HepG2 (cell line): ENCODE results near the gene IL15RA. TPM values are rescaled to one million over a fixed set of nuclear protein-coding genes. Genes with fewer than 3 reads are reported as not detected.

Experiments
- ATAC-seq: fragments of 200-7000 bp; cut with Tn5 transposase; 3 replicates; pipeline ENCODE4 v1.9.1; 2020; ENCODE audit warnings: mild to moderate bottlenecking, moderate library complexity
- BruUV-seq: library from RNA; stranded (reverse); fragments of 400-500 nt; replicated peaks from 2 replicates; lab custom pipeline; 2021; lab: Mats Ljungman, UMichigan
- CTCF ChIA-PET: fragments of 300-600 bp; formaldehyde crosslinking; extraction: SDS; loops from one replicate; lab custom pipeline; 2021; ENCODE audit warnings: low total read pairs, inconsistent platforms, low intra/inter-chr PET ratio; lab: Yijun Ruan, JAX
- POLR2A ChIA-PET: fragments of 350-600 bp; sonication (Branson Sonifier 250); formaldehyde crosslinking; loops from one replicate; lab custom pipeline; 2020; ENCODE audit warnings: antibody characterized with exemption, inconsistent platforms; lab: Yijun Ruan, JAX
- DNase-seq: peaks from one replicate; pipeline ENCODE4 v3.0.0-alpha.2; 2015; ENCODE audit warnings: low spot score
- FAIRE-seq: peaks from 3 replicates; lab custom pipeline; 2011; peaks lifted over from hg19 to GRCh38; lab: Jason Lieb, UNC
- H2AFZ ChIP-seq: one replicate; pipeline ENCODE4 v1.6.1; 2011; ENCODE audit warnings: low read length, inconsistent platforms
- H3K27ac ChIP-seq: fragments of 300-600 bp; 3 replicates; pipeline ENCODE4 v1.8.0; 2011; ENCODE audit warnings: mixed run types, mild to moderate bottlenecking, mixed read lengths, low read length, inconsistent platforms; ENCODE audit not compliant: insufficient read depth; ENCODE audit errors: extremely low read length
- H3K27me3 ChIP-seq, 2 experiments: fragments of 200-600 bp in 1 of 2; 2 replicates in 1 of 2; 3 replicates in 1 of 2; pipeline versions ENCODE4 v1.6.0 to v1.8.0; 2011; ENCODE audit warnings: low read length in 2 of 2, mild to moderate bottlenecking in 2 of 2, moderate library complexity in 2 of 2, inconsistent platforms in 1 of 2; ENCODE audit not compliant: insufficient read depth in 2 of 2, control insufficient read depth in 1 of 2
- H3K36me3 ChIP-seq, 2 experiments: fragments of 200-600 bp in 1 of 2; replicated peaks in 1 of 2; 2 replicates in 1 of 2; 3 replicates in 1 of 2; pipeline versions ENCODE4 v1.5.1 to v1.8.0; 2011; ENCODE audit warnings: low read length in 2 of 2, inconsistent platforms in 1 of 2; ENCODE audit not compliant: insufficient read depth in 2 of 2, control insufficient read depth in 1 of 2
- H3K4me1 ChIP-seq: 2 replicates; pipeline ENCODE4 v1.5.1; 2012; ENCODE audit warnings: low read length, inconsistent platforms; ENCODE audit not compliant: insufficient read depth
- H3K4me2 ChIP-seq: 2 replicates; pipeline ENCODE4 v1.6.0; 2011; ENCODE audit warnings: low read depth, low read length, inconsistent platforms
- H3K4me3 ChIP-seq, 3 experiments: fragments of 200-600 bp in 1 of 3; sonication (generic), shearing (Covaris generic) in 1 of 3; replicated peaks in 1 of 3; 2 replicates each; pipeline ENCODE4 v1.5.1; 2011 to 2016; ENCODE audit warnings: low read length in 3 of 3, inconsistent platforms in 2 of 3, low read depth in 2 of 3, mild to moderate bottlenecking in 2 of 3, control low read depth in 1 of 3, mixed read lengths in 1 of 3; ENCODE audit not compliant: insufficient read depth in 1 of 3
- H3K79me2 ChIP-seq: one replicate; pipeline ENCODE4 v1.6.1; 2011; ENCODE audit warnings: low read length, inconsistent platforms; ENCODE audit not compliant: insufficient read depth
- H3K9ac ChIP-seq: 2 replicates; pipeline ENCODE4 v1.6.0; 2011; ENCODE audit warnings: mild to moderate bottlenecking, low read depth, low read length, inconsistent platforms; ENCODE audit not compliant: insufficient read depth
- H3K9me3 ChIP-seq: 2 replicates; pipeline ENCODE4 v1.5.1; 2012; ENCODE audit warnings: mild to moderate bottlenecking, low read length
- H4K20me1 ChIP-seq: 2 replicates; pipeline ENCODE4 v1.6.0; 2011; ENCODE audit warnings: inconsistent platforms, mild to moderate bottlenecking, low read length, moderate library complexity; ENCODE audit not compliant: insufficient read depth
- KMT2A ChIP-seq: sonication (generic); formaldehyde crosslinking; IDR thresholded peaks from 2 replicates; pipeline ENCODE4 v1.4.0; 2020; ENCODE audit warnings: missing genetic modification reagents
- NPAS2 ChIP-seq: sonication (generic); formaldehyde crosslinking; IDR thresholded peaks from 2 replicates; pipeline ENCODE4 v1.8.0; 2022; ENCODE audit warnings: mild to moderate bottlenecking, missing genetic modification reagents, borderline replicate concordance
- NR1H2 ChIP-seq: sonication (generic); formaldehyde crosslinking; IDR thresholded peaks from 2 replicates; pipeline ENCODE4 v1.8.1; 2022; ENCODE audit warnings: low read depth, missing genetic modification reagents, borderline replicate concordance
- RBM22 ChIP-seq: fragments of 200-400 bp; formaldehyde crosslinking; optimal IDR thresholded peaks from 2 replicates; pipeline ENCODE3; 2017; ENCODE audit warnings: mild to moderate bottlenecking, low read length, moderate library complexity
- SNAI1 ChIP-seq: sonication (generic); formaldehyde crosslinking; IDR thresholded peaks from 2 replicates; pipeline ENCODE4 v1.5.0; 2020; ENCODE audit warnings: mild to moderate bottlenecking, missing genetic modification reagents, borderline replicate concordance
- ZIK1 ChIP-seq: sonication (generic); formaldehyde crosslinking; IDR thresholded peaks from 2 replicates; pipeline ENCODE4 v1.5.0; 2020; ENCODE audit warnings: mild to moderate bottlenecking, low read depth, missing genetic modification reagents, borderline replicate concordance
- ZMYM4 ChIP-seq: sonication (generic); formaldehyde crosslinking; IDR thresholded peaks from 2 replicates; pipeline ENCODE4 v1.8.1; 2023; ENCODE audit warnings: mild to moderate bottlenecking, missing genetic modification reagents
- ZNF460 ChIP-seq: sonication (generic); formaldehyde crosslinking; IDR thresholded peaks from 2 replicates; pipeline ENCODE4 v1.5.1; 2020; ENCODE audit warnings: missing genetic modification reagents, mild to moderate bottlenecking, borderline replicate concordance
- whole genome bisulfite sequencing: methylation state at CpG from one replicate; pipeline ENCODE4 v1.1.6; 2017; ENCODE audit warnings: low lambda C conversion rate; 5-methylcytosine and 5-hydroxymethylcytosine counted together
- in situ Hi-C: cut with HindIII; loops from 2 replicates; pipeline ENCODE4 v1.10.0; 2017; ENCODE audit warnings: low pct_unique_long_range_greater_than_20kb; ENCODE audit not compliant: extremely low pct_ligation_motif_present
- intact Hi-C: fragments of 100-400 bp; cut with micrococcal nuclease; formaldehyde crosslinking; loops from one replicate; pipeline ENCODE4 v1.10.0; 2022; ENCODE audit not compliant: unreplicated experiment
- polyA plus RNA-seq, 8 experiments: library from polyadenylated mRNA; depleted of rRNA in 3 of 8; stranded (reverse) in 7 of 8; unstranded in 1 of 8; fragments of >200 nt; fragmentation: Illumina TruSeq in 4 of 8; extraction: Trizol in 4 of 8; gene quantifications; 2 replicates each; pipeline versions ENCODE4 v1.2.1 to v1.2.3, GENCODE V29; 2011 to 2016; ENCODE audit warnings: low read depth in 4 of 8, missing spikeins in 1 of 8, mixed read lengths in 1 of 8; ENCODE audit not compliant: insufficient read depth in 1 of 8
- total RNA-seq, 5 experiments: library from RNA; depleted of rRNA; stranded (reverse); fragments of >200 nt; fragmentation: Illumina TruSeq; extraction: Trizol; gene quantifications; 2 replicates each; pipeline ENCODE4 v1.2.3, GENCODE V29; 2016; ENCODE audit warnings: low read depth in 1 of 5
- TF ChIP-seq, protein P1 (sequence below), 2 experiments: sonication (generic) in 1 of 2; formaldehyde crosslinking in 1 of 2; IDR thresholded peaks; 2 replicates each; pipeline versions ENCODE4 v1.5.1 to v1.6.1; 2011 to 2020; ENCODE audit warnings: borderline replicate concordance in 1 of 2, low read depth in 1 of 2, low read length in 1 of 2, mild to moderate bottlenecking in 1 of 2, missing genetic modification reagents in 1 of 2, moderate library complexity in 1 of 2
- TF ChIP-seq, protein P2 (sequence below): sonication (generic); formaldehyde crosslinking; conservative IDR thresholded peaks from 2 replicates; pipeline ENCODE4 v1.8.1; 2023; ENCODE audit warnings: missing genetic modification reagents
- TF ChIP-seq, protein P3 (sequence below): IDR thresholded peaks from 2 replicates; pipeline ENCODE4 v1.4.0; 2020; ENCODE audit warnings: mild to moderate bottlenecking, missing genetic modification reagents
- TF ChIP-seq, protein P4 (sequence below): sonication (generic); formaldehyde crosslinking; IDR thresholded peaks from 2 replicates; pipeline ENCODE4 v1.5.0; 2020; ENCODE audit warnings: mild to moderate bottlenecking, missing genetic modification reagents

IL15RA gene
- total and polyA plus RNA-seq, 2 of the 13 experiments (the other 11 are each of a cell fraction or from before 2014, with no cell fraction given): 0.53 to 0.77 TPM

DNA sequence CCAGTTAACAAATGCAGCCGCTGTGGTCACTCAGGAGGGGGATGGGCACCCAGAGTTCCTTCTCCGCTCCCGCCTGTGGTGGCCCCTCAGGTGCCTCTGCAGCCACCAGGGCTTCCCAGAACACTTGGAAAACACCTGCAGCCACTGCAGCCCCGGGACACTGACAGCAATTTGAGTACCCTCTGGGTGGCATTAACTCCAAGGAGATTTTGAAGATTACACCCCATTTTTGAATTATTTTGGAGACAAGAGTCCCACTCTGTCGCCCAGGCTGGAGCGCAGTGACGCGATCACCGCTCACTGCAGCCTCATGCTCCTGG, 32.2 kb downstream of the IL15RA start:
- H3K4me3 ChIP-seq: peak overlapping the region in 1 of 3 experiments; percentile 42; a peak in 1 of 6 replicates
- 75% methylated on average over 9 of the region's 9 CpGs for WGBS
- no peak for DNase-seq
- in situ Hi-C loops (no loop called here), intact Hi-C loops (loop anchor here (5.0 to 10.0 kb wide), 2 partner anchors 67 to 140 kb away; partner anchors contain the start of gene RBM17)
- no peaks in the 10 kb centered on the region for H4K20me1 ChIP-seq
- no peaks in the 10 kb centered on the region for H3K36me3 ChIP-seq
- FAIRE-seq: no peak
- peaks cover 39% of the 10 kb centered on the region for H3K4me1 ChIP-seq
- no peak overlapping the region for H3K27ac ChIP-seq
- no peaks in the 10 kb centered on the region for H3K79me2 ChIP-seq
- H2AFZ ChIP-seq: peak overlapping the region; percentile 88
- BruUV-seq: no TSS peak
- H3K4me2 ChIP-seq: peak overlapping the region; percentile 75
- peaks cover 5 to 52% of the 10 kb centered on the region in 2 experiments for H3K27me3 ChIP-seq
- POLR2A ChIA-PET: no interaction called here
- no peak overlapping the region for H3K9ac ChIP-seq
- ATAC-seq: no peak
- H3K9me3 ChIP-seq: no peaks in the 10 kb centered on the region
- CTCF ChIA-PET: no interaction called here
- TF ChIP-seq ZNF460: no peak
- TF ChIP-seq ZMYM4: no peak
- TF ChIP-seq KMT2A: no peak
- TF ChIP-seq ZIK1 (CRISPR knock-in tag): no peak
- no peak for TF ChIP-seq NR1H2
- no peak for TF ChIP-seq NPAS2 (CRISPR knock-in tag)
- TF ChIP-seq RBM22: no peak
- TF ChIP-seq, protein P1, sequence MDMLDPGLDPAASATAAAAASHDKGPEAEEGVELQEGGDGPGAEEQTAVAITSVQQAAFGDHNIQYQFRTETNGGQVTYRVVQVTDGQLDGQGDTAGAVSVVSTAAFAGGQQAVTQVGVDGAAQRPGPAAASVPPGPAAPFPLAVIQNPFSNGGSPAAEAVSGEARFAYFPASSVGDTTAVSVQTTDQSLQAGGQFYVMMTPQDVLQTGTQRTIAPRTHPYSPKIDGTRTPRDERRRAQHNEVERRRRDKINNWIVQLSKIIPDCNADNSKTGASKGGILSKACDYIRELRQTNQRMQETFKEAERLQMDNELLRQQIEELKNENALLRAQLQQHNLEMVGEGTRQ (IDR thresholded peaks at IDR 0.05; ENCODE audit: low read depth, low read length): no peak
- TF ChIP-seq, protein P1 (CRISPR knock-in tag; IDR thresholded peaks at IDR 0.05; ENCODE audit: borderline replicate concordance): no peak
- TF ChIP-seq SNAI1 (CRISPR knock-in tag): no peak
- TF ChIP-seq, protein P2, sequence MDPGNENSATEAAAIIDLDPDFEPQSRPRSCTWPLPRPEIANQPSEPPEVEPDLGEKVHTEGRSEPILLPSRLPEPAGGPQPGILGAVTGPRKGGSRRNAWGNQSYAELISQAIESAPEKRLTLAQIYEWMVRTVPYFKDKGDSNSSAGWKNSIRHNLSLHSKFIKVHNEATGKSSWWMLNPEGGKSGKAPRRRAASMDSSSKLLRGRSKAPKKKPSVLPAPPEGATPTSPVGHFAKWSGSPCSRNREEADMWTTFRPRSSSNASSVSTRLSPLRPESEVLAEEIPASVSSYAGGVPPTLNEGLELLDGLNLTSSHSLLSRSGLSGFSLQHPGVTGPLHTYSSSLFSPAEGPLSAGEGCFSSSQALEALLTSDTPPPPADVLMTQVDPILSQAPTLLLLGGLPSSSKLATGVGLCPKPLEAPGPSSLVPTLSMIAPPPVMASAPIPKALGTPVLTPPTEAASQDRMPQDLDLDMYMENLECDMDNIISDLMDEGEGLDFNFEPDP (CRISPR knock-in tag): no peak
- TF ChIP-seq, protein P3, sequence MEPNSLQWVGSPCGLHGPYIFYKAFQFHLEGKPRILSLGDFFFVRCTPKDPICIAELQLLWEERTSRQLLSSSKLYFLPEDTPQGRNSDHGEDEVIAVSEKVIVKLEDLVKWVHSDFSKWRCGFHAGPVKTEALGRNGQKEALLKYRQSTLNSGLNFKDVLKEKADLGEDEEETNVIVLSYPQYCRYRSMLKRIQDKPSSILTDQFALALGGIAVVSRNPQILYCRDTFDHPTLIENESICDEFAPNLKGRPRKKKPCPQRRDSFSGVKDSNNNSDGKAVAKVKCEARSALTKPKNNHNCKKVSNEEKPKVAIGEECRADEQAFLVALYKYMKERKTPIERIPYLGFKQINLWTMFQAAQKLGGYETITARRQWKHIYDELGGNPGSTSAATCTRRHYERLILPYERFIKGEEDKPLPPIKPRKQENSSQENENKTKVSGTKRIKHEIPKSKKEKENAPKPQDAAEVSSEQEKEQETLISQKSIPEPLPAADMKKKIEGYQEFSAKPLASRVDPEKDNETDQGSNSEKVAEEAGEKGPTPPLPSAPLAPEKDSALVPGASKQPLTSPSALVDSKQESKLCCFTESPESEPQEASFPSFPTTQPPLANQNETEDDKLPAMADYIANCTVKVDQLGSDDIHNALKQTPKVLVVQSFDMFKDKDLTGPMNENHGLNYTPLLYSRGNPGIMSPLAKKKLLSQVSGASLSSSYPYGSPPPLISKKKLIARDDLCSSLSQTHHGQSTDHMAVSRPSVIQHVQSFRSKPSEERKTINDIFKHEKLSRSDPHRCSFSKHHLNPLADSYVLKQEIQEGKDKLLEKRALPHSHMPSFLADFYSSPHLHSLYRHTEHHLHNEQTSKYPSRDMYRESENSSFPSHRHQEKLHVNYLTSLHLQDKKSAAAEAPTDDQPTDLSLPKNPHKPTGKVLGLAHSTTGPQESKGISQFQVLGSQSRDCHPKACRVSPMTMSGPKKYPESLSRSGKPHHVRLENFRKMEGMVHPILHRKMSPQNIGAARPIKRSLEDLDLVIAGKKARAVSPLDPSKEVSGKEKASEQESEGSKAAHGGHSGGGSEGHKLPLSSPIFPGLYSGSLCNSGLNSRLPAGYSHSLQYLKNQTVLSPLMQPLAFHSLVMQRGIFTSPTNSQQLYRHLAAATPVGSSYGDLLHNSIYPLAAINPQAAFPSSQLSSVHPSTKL: no peak
- TF ChIP-seq, protein P4, sequence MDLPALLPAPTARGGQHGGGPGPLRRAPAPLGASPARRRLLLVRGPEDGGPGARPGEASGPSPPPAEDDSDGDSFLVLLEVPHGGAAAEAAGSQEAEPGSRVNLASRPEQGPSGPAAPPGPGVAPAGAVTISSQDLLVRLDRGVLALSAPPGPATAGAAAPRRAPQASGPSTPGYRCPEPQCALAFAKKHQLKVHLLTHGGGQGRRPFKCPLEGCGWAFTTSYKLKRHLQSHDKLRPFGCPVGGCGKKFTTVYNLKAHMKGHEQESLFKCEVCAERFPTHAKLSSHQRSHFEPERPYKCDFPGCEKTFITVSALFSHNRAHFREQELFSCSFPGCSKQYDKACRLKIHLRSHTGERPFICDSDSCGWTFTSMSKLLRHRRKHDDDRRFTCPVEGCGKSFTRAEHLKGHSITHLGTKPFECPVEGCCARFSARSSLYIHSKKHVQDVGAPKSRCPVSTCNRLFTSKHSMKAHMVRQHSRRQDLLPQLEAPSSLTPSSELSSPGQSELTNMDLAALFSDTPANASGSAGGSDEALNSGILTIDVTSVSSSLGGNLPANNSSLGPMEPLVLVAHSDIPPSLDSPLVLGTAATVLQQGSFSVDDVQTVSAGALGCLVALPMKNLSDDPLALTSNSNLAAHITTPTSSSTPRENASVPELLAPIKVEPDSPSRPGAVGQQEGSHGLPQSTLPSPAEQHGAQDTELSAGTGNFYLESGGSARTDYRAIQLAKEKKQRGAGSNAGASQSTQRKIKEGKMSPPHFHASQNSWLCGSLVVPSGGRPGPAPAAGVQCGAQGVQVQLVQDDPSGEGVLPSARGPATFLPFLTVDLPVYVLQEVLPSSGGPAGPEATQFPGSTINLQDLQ (CRISPR knock-in tag): no peak
